HG03432 (cell line): ENCODE data around the gene TSPAN3.

Experiments
- ATAC-seq: cut with Tn5 transposase; IDR thresholded peaks from one replicate; pipeline ENCODE4 v1.9.1; 2021; ENCODE audit warnings: mild to moderate bottlenecking, moderate library complexity; ENCODE audit not compliant: unreplicated experiment

The TSPAN3 gene

GRCh38 chr15:77057685-77058084 is 13.2 kb downstream of the TSPAN3 start:
- ATAC-seq: no peak

DNA sequence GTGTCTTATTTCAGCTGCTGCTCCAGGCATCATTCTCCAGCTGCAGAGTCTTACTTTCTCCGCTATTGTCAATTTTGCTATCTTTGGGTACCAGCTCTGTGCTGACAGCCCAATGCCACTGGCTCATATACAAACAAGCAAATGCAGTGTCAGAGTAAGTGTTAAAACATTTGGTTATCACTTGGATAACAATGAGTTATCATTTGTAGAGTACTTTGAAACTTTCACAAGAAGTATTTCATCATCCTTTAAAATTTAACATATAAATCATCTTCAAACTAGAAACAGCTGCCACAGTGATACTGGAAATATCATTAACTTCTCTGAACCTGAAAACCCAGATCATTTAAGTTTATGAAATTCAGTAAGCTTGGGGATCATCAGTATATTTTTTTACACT is 13.8 kb downstream of the TSPAN3 start:
- no peak for ATAC-seq

DNA sequence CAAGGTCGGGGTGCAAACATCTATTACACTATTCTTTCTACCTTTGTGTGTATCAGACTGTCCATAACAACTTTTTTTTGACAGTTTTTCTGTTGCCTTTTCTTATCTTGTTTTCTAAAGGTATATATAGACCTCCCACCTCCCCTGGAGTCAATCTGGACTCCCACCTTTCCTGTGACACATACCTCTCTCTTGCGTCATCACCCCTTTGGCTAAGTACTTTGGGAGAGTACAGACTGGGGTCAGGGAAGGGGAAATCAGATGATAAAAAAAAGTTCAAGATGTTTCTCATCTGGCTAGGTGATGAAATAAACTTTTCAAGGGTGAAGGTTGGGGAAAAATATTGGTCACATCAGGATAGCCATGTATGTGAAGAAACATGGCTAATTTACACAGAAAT is 17.2 kb downstream of the TSPAN3 start:
- ATAC-seq: no peak

DNA sequence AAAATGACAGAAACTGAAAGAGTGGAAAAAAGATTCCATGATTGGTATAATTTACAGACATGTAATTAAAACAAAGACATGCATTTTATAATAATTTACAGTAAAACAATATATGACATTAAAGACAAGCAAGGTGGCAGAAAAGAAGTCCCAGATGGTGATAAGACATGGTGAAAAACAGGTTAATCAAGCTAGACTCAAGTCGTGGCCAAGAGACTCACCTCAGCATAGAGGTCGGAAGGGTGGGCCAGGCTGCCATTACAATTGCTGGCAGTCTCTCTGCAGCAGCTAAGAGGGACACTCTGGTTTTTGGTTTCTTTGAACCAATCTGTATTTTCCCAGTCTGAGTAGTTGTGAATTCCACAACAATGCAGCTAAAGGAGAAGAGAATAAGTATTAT is 18.4 kb downstream of the TSPAN3 start:
- ATAC-seq: no peak

DNA sequence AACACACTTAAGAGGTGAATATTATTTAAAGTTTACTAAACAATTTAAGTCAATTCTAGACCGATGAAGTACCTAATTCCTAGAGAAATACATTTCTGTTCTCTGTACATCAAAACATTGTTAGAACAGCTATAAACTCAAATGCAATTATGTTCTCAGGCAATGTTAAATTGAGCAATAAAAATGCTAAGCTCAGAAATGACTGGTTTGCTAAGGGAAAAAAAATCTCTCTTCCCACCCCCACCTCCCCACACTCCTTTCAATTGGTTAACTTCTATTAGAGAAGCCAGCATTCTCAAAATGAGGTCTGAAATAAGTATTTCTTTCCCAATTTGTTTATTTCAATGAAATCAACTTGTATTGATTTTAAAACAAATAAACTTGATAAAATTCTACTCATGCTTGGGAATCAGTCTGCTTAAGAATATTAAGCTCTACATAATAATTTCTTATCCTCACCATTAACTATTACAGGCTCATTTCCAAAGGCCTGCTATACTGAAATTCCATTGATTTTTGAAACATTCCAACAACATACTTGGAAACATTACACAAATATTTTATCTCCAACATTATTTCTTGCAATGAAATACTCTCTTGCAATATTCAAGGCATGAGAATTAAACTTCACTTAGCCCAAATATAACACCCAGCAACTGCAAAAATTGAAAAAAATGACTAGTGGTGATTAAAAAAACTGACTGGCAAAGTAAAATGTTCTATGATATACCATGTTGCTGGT is 22.6 kb downstream of the TSPAN3 start:
- ATAC-seq: no peak

DNA sequence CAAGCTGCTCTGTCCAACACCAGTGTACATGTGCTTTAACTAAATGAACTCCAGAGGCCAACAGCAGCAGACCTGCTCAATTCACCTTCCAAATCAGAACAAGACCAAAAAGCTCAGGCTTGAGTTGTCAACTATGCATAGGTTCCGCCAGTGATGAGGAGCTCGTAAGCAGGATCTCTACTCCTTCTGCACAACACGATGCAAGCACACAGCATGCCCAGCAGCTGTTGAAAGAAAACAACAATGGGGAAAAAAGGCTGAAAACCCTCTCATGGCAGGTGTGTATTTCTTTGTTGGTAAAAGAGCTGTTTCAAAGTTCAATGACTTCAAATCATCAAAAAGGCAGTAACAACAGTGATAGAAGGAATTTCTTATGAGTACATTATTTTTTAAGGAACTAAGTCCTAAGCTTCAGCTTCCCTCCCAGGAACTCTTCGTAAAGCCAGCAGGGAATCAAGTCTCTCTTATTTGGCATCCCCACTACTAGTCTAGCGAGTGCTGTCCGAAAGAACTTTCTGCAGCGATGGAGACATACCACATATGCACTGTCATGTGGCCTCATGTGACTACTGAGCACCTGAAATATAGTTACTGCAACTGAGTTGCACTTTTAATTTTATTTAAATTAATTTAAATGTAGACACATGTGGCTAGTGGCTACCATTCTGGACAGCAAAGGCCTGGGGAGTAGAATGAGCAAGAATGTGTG is 24.1 kb downstream of the TSPAN3 start:
- ATAC-seq: no peak

DNA sequence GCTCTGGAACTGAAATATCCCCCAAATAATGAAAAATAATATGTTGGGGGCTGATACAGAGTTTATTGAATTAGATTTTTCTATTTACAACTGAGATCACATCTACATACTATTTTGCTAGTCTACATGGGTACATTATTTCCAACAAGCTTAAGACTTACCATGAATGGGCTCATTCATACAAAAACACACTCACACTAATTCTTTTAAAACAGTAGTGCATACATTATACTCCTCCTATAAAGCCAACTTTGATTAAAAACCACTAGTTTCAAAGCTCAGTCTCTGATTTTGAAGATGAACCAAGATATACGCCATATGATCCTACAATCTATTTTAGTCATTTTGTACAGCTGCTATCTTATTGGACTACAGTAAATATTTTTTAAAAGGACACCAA is 24.9 kb downstream of the TSPAN3 start:
- no peak for ATAC-seq

DNA sequence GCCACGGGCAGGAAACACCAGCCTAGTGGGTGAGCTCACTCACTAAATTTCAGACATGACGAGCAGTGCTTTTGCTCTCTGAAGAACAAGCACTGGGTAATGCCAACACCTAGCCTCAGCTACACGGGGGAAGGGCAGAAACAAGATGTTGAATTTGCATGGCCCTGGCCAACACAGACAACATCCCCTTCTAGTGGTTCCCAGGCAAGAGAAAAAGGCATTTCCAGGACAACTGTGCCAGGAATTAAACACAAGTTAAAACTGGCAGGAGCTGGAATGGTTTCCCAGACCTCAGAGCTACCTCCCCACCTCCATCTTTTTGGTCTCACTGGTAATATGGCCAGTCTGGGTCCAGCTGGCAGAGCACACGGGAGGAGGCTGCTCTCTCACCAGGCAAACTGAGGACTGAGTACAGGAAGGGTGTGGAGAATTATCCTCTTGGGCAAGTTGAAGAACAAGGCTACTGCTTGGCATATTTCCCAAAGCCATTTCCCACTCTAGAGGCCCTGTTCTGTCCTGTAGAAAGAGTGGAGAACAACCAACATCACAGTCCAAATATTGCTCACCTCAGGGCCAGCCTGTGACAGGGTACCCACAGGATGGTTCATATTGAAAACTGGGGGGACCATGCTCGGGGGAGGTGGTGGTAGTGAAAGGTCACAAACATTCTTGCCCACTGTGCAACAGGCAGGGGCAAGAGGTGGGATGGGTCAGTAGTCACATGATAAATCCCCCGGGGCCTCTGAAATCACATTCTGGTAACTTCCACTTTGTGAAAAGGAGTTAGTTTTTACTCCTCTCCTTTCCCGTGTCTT is 26.5 kb downstream of the TSPAN3 start:
- no peak for ATAC-seq

DNA sequence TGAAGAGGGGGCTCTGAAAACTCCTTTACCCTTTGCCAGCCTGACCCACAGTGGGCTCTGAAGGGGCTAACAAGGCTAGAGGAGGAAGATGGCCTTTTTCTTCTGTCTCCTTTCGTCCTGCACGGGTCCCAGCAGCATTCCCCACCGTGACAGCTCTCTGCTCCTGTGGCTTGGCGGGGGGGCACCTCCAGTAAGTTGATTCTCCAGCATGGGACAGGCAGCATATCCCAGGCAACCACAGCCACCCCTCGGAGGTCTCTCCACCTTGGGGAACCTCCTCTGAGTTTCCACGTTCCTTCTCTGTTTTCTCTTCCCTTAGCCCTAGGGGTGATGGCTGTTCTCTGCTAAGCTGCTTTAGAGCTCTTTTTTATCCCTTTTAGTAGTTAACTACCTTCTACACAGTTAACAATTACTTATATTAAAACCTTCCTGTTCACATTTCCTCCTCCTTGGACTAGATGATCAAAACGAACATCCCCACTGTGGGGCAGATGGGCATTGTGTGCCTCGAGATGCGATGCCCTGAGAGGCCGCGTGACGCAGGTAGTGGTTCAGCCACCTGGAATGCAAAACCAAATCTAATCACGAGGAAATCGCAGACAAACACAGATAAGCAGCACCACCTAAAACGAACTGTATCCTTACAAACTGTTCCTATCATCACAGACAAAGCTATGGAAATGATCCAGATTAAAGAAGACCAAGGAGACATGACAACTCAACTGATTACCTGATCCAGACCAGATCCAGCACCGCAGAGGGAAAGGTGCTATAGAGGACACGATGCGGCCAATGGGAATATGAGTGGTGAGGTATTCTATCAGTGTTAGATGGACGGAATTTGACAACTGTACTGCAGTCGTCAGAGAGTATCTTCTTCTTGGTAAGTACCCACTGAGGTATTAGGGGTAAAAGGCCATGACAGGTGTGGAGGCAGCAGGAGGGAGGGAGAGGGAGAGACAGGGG is 27.7 kb downstream of the TSPAN3 start:
- ATAC-seq: no peak

GRCh38 chr15:77042245-77042919 is 28.5 kb downstream of the TSPAN3 start:
- ATAC-seq: no peak

DNA sequence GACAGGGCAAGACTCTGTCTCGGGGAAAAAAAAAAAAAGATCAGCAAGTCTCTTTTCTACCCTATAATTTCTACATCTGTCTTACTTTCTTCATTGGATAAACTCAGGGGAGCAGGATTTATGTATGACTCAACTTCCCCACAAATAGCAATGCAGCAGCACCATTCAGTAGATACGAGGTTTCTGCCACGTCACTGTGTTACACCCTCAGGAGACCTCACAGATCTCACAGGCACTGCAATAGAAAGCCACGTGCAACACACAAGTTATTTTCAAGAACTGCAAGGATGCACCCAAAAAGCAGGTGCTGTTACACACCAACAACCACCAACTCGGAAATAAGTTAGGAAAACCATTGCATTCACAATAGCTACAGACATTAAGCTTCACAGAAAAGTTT is 30.2 kb downstream of the TSPAN3 start:
- ATAC-seq: no peak

DNA sequence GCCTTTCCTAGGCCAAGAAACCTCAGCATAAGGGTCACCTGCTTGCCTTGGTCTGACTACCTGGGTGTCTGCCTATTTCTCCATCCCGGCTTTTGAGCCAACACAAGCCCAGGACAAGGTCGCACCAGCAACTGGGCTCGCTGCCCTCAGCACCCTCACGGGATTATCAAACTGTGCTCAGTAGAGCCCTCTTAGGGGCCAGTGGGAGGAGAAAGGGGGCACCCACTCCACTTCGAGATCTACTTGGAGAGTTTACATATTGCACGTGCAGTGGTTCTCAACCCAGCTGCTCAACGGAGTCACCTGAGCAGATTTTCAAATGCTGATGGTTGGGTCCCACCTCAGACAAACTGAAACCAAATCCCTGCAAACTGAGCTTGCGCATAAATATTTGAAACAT is 31.1 kb downstream of the TSPAN3 start:
- no peak for ATAC-seq

DNA sequence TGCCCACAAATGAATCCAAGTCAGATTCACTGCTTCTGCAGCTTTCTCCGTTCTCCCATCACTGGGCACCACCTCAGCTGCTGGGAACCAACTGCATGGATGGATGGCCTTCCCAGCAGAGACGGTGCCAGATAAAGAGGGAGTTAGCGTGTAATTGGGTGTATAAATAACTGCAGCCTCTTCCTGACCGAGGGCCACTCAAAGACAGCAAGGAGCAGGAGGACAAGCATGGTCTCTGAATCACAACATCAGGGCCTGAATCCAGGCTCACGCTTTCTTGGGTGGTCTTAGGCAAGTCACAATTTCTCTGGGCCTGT is 31.7 kb downstream of the TSPAN3 start:
- no peak for ATAC-seq

DNA sequence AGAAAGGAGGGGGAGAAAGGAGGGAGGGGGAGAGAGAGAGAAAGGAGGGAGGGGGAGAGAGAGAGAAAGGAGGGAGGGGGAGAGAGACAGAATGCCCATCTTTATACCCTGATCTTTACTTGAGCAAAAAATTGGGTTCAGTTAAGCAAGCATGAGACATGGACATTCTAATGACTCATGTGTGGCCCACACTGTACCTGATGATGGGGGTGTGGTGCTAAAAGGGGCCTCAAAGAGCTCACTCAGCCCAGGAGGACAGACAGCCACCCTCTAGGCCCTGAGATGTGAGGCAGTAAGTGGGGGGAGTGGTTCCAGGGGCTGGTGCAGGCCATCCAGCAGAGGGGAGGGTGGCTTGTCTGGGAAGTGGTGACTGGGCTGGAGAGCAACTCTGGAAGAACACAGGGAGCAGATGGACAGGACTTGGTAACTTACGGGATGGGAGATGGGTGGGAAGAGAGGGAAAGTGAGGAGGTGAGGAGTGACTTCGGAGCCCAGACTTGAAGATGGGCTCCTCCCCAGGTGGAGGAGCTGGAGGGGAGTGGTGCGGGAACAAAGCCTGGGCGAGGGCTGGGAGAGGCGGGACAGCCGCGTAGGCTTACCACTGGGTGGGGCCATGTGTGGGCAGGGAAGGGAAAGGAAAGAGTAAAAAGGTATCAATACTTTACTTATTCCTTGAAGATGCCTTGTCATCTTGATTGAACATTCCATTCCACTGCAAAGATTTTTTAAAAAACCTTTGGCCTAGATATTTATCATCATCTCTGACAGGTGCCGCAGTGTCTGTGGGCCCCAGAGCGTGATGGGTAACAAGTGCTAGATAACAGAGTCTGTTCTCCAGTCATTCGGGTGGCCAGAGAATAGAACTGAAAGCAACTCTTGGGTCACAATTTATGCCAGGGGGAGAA is 32.3 kb downstream of the TSPAN3 start:
- no peak for ATAC-seq

DNA sequence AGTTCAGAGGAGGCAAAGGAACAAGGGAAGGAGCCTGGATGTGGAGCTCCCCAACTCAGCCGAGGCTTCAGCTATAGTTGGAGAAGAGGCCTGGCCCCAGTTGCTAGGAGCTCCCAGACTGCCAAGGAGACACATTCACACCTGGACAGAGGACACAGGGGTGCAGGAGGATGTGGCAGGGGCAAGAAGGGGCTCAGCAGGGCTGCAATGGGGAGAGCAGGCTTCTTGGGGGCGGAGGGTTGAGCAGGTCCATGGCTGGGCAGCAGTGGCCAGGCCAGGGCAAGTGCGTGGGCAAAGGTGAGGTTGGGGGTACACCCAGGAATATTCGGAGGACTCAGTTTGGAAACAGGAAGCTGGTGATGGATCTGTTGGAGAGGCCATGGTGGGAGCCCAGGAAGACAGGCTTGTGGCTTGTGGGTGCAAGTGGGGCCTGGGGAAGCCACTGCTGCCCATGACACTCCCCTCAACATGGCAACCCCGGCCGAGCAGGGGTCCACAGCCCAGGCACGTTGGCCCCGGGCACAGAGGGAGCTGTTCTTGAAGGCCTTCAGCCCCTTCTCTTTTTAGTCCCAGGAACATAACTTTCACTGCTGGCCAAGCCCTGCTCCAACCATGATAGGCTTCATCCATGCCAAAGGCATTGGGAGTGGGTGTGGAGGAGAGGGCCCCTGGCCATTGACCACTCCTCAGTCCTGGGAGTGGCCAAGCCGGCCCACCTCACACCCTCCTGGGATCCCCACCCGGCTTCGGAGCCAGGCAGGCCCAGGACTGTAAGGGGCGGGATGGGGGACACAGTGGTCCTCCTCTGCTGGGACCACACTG is 33.3 kb downstream of the TSPAN3 start:
- ATAC-seq: no peak

GRCh38 chr15:77036537-77037387 is 34.1 kb downstream of the TSPAN3 start:
- ATAC-seq: no peak

DNA sequence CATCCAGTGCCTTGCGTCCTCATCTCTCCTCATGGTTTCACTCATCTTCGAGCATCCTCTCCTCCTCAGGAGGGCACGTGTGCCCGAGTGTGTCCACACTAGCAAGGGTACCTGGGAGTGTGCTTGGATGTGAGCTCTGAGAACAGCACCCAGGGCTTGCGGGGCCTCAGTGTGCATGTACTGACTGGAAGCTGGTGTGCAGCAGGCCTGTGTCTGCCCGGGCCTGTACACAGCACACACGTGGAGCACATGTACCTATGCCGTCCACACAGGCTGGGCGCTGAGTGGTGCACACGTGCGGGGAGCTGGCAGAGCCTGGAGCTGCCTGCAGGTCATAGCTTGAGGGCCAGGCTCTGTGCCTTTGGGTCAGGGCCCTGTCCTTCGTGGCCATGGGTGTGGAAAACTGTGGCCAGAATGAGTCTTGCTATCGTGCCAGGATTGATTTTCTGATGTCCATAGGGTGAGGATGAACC is 34.9 kb downstream of the TSPAN3 start:
- no peak for ATAC-seq
